ENCODE data around the gene SH3RF2.

- TF ChIP-seq GATA2 (IDR thresholded peaks at IDR 0.05; ENCODE audit: low read depth, low read length) (no peak), GATA3 (IDR thresholded peaks at IDR 0.05; ENCODE audit: low read depth, low read length) (no peak)
Measured at GRCh38 chr5:145908206-145908960, 28.0 kb upstream of the SH3RF2 start.
